ENCODE results near the gene TMBIM1. TPM values are rescaled to one million over a fixed set of nuclear protein-coding genes. Genes with fewer than 3 reads are reported as not detected.

TMBIM1 gene
- total and polyA plus RNA-seq, 9 of the 15 experiments (the other 6 are each of a cell fraction or from before 2014, with no cell fraction given) = 14.2 to 105 (median 47.0) TPM

DNA sequence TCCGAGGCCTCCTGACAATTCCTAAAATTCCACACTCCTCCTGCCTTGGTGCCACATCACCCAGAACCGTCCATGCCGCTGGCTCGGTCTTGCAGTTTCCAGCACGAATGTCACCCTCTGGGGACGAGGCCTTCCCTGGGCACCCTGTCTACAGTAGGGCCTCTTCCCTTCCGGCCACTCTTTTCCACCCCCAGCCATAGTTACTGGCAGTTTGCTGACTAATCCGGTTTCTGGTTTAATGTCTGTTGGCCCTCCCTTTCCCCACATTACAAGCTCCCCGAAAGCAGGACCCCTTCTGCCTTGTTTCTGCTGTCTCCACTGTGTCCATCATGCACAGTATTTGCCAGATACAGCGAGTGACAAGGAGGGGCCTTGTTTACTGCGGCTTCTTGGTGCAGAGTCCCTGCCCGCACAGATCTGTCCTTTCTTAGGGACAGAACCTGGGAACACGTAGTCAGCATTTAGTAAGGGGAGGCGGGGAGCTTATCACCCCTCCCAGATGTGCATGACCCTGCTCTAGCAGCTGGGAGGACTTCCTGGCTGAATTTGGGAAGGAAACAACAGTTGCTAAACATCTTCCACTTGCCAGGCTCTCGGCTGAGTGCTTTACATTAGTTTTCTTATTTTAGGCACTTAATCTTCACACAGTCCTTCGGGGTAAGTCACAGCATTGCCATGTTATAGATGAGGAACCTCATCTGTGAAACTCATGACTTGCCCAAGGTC lies 40.8 kb upstream of the TMBIM1 start (continued):
- TF ChIP-seq, protein P1, sequence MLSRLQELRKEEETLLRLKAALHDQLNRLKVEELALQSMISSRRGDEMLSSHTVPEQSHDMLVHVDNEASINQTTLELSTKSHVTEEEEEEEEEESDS (CRISPR knock-in tag; IDR thresholded peaks at IDR 0.05) = no peak
- TF ChIP-seq, protein P2, sequence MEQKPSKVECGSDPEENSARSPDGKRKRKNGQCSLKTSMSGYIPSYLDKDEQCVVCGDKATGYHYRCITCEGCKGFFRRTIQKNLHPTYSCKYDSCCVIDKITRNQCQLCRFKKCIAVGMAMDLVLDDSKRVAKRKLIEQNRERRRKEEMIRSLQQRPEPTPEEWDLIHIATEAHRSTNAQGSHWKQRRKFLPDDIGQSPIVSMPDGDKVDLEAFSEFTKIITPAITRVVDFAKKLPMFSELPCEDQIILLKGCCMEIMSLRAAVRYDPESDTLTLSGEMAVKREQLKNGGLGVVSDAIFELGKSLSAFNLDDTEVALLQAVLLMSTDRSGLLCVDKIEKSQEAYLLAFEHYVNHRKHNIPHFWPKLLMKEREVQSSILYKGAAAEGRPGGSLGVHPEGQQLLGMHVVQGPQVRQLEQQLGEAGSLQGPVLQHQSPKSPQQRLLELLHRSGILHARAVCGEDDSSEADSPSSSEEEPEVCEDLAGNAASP (IDR thresholded peaks at IDR 0.05) = no peak
- TF ChIP-seq, protein P3, sequence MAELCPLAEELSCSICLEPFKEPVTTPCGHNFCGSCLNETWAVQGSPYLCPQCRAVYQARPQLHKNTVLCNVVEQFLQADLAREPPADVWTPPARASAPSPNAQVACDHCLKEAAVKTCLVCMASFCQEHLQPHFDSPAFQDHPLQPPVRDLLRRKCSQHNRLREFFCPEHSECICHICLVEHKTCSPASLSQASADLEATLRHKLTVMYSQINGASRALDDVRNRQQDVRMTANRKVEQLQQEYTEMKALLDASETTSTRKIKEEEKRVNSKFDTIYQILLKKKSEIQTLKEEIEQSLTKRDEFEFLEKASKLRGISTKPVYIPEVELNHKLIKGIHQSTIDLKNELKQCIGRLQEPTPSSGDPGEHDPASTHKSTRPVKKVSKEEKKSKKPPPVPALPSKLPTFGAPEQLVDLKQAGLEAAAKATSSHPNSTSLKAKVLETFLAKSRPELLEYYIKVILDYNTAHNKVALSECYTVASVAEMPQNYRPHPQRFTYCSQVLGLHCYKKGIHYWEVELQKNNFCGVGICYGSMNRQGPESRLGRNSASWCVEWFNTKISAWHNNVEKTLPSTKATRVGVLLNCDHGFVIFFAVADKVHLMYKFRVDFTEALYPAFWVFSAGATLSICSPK (IDR thresholded peaks at IDR 0.05; ENCODE audit: borderline replicate concordance) = no peak
- TF ChIP-seq GATAD2B (IDR thresholded peaks at IDR 0.05; ENCODE audit: borderline replicate concordance) (no peak), FOXJ2 (tag; IDR thresholded peaks at IDR 0.05) (no peak), KLF16 (IDR thresholded peaks at IDR 0.05) (peak; percentile 40; the same call in 1 of the 2 replicates), ZNF12 (CRISPR knock-in tag; IDR thresholded peaks at IDR 0.05) (no peak), ESRRB (CRISPR knock-in tag; IDR thresholded peaks at IDR 0.05; ENCODE audit: borderline replicate concordance) (no peak), HCFC1 (IDR thresholded peaks at IDR 0.05; ENCODE audit: low read depth, low read length) (no peak), EGR1 (conservative IDR thresholded peaks at IDR 0.05) (peak; percentile 27), ATF7 (IDR thresholded peaks at IDR 0.05) (peak; percentile 62), ZNF121 (CRISPR knock-in tag; conservative IDR thresholded peaks at IDR 0.05) (no peak), ARID1B (IDR thresholded peaks at IDR 0.05) (peak; percentile 90), MTA1 (IDR thresholded peaks at IDR 0.05; ENCODE audit: borderline replicate concordance) (no peak), PTTG1 (tag; IDR thresholded peaks at IDR 0.05; ENCODE audit: low read depth) (no peak), TEAD1 (CRISPR knock-in tag; IDR thresholded peaks at IDR 0.05) (no peak)
- TF ChIP-seq, protein P4, sequence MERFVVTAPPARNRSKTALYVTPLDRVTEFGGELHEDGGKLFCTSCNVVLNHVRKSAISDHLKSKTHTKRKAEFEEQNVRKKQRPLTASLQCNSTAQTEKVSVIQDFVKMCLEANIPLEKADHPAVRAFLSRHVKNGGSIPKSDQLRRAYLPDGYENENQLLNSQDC (CRISPR knock-in tag; IDR thresholded peaks at IDR 0.05) = no peak
- TF ChIP-seq, protein P5, sequence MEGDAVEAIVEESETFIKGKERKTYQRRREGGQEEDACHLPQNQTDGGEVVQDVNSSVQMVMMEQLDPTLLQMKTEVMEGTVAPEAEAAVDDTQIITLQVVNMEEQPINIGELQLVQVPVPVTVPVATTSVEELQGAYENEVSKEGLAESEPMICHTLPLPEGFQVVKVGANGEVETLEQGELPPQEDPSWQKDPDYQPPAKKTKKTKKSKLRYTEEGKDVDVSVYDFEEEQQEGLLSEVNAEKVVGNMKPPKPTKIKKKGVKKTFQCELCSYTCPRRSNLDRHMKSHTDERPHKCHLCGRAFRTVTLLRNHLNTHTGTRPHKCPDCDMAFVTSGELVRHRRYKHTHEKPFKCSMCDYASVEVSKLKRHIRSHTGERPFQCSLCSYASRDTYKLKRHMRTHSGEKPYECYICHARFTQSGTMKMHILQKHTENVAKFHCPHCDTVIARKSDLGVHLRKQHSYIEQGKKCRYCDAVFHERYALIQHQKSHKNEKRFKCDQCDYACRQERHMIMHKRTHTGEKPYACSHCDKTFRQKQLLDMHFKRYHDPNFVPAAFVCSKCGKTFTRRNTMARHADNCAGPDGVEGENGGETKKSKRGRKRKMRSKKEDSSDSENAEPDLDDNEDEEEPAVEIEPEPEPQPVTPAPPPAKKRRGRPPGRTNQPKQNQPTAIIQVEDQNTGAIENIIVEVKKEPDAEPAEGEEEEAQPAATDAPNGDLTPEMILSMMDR (IDR thresholded peaks at IDR 0.05 in 2 of 3, conservative IDR thresholded peaks at IDR 0.05 in 1 of 3; ENCODE audit: insufficient read depth in 2 of 3, low read depth in 1 of 3, low read length in 3 of 3) = no peak
- TF ChIP-seq, protein P6, sequence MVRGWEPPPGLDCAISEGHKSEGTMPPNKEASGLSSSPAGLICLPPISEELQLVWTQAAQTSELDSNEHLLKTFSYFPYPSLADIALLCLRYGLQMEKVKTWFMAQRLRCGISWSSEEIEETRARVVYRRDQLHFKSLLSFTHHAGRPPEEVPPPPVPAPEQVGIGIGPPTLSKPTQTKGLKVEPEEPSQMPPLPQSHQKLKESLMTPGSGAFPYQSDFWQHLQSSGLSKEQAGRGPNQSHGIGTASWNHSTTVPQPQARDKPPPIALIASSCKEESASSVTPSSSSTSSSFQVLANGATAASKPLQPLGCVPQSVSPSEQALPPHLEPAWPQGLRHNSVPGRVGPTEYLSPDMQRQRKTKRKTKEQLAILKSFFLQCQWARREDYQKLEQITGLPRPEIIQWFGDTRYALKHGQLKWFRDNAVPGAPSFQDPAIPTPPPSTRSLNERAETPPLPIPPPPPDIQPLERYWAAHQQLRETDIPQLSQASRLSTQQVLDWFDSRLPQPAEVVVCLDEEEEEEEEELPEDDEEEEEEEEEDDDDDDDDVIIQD (CRISPR knock-in tag; IDR thresholded peaks at IDR 0.05) = no peak
- TF ChIP-seq, protein P7, sequence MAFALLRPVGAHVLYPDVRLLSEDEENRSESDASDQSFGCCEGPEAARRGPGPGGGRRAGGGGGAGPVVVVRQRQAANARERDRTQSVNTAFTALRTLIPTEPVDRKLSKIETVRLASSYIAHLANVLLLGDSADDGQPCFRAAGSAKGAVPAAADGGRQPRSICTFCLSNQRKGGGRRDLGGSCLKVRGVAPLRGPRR (CRISPR knock-in tag; IDR thresholded peaks at IDR 0.05) = no peak
